HG03095 (cell line): ENCODE data around the gene NOP58.
"Not testable (repeated sequence)": the region's sequence is repeated elsewhere in the genome, so short reads cannot be mapped to it uniquely, and the experiment has no call there.

ENCODE experiments used
- ATAC-seq: cut with Tn5 transposase; IDR thresholded peaks from one replicate; pipeline ENCODE4 v1.9.1; 2021; ENCODE audit warnings: moderate library complexity; ENCODE audit not compliant: unreplicated experiment

Gene NOP58

GRCh38 chr2:202306034-202306433 is 40.5 kb downstream of the NOP58 start:
- no peak for ATAC-seq

- no peak for ATAC-seq
Measured at GRCh38 chr2:202307690-202308089, 42.1 kb downstream of the NOP58 start.

GRCh38 chr2:202311823-202312388 is 46.3 kb downstream of the NOP58 start:
- no peak for ATAC-seq

- ATAC-seq: no peak
Measured at GRCh38 chr2:202314116-202314515, 48.6 kb downstream of the NOP58 start.

- no peak for ATAC-seq
Measured at GRCh38 chr2:202317080-202317857, 51.7 kb downstream of the NOP58 start.

GRCh38 chr2:202320362-202320761 is 54.8 kb downstream of the NOP58 start:
- ATAC-seq: not testable (repeated sequence)

- ATAC-seq: no peak
Measured at GRCh38 chr2:202322435-202322834, 56.9 kb downstream of the NOP58 start.

- ATAC-seq: no peak
Measured at GRCh38 chr2:202327858-202328257, 62.3 kb downstream of the NOP58 start.

GRCh38 chr2:202335791-202336467 is 70.4 kb downstream of the NOP58 start:
- ATAC-seq: no peak

GRCh38 chr2:202337151-202337550 is 71.6 kb downstream of the NOP58 start:
- no peak for ATAC-seq

- no peak for ATAC-seq
Measured at GRCh38 chr2:202337706-202338346, 72.3 kb downstream of the NOP58 start.

- ATAC-seq: no peak
Measured at GRCh38 chr2:202339071-202339870, 73.7 kb downstream of the NOP58 start.

- ATAC-seq: no peak
Measured at GRCh38 chr2:202344178-202344577, 78.6 kb downstream of the NOP58 start.

- ATAC-seq: no peak
Measured at GRCh38 chr2:202346180-202346579, 80.6 kb downstream of the NOP58 start.
